22Rv1 (cell line): ENCODE data around the gene PLCB4.

Experiments used
- H3K27ac ChIP-seq: fragments of 450-650 bp; 2 replicates; pipeline ENCODE4 v1.5.1; 2017
- ZFX ChIP-seq: fragments of 450-650 bp; IDR thresholded peaks from 2 replicates; pipeline ENCODE4 v1.6.1; 2017; ENCODE audit warnings: antibody characterized with exemption, borderline replicate concordance
- TF ChIP-seq, protein P1 (sequence below): fragments of 450-650 bp; IDR thresholded peaks from 2 replicates; pipeline ENCODE4 v1.5.1; 2017; ENCODE audit warnings: mild to moderate bottlenecking

Gene PLCB4

DNA sequence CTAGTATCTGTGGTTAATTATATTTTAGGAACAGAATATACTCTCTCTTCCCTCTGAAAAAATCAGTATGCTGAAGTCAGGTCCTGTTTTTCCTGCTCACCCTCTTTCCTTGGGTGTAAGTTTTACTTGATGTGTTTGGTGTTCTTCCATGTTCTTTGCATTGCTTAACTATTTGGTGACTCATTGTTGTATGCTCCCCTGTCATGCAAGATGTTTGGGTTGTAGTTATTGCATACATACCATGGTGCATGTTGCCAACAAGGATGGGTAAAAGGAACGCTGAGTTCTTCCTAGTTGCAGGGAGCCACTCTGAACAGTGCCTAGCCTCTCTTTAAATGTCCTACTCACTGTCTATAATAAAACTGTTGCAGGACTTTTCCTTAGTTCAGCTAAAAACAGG lies 237.6 kb downstream of the PLCB4 start:
- peak overlapping the region; percentile 33 for H3K27ac ChIP-seq

DNA sequence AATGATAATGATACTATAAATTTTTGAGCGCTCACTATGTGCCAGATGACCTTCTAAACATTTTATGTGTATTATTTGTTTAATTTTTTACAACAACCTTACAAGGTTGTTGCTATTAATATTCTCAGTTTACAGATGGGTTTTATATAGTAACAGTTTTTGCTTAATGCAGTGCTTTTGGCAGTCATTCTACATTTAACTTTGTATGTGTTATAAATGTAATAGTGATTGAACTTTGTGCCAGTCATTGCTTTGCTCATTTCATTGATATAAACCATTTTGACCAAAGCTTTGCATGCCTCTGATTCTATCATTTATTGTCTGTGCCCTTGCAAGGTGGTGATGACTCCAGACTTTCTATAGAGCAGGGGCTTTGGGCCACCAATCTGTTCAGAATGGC lies 239.2 kb downstream of the PLCB4 start:
- TF ChIP-seq, protein P1, sequence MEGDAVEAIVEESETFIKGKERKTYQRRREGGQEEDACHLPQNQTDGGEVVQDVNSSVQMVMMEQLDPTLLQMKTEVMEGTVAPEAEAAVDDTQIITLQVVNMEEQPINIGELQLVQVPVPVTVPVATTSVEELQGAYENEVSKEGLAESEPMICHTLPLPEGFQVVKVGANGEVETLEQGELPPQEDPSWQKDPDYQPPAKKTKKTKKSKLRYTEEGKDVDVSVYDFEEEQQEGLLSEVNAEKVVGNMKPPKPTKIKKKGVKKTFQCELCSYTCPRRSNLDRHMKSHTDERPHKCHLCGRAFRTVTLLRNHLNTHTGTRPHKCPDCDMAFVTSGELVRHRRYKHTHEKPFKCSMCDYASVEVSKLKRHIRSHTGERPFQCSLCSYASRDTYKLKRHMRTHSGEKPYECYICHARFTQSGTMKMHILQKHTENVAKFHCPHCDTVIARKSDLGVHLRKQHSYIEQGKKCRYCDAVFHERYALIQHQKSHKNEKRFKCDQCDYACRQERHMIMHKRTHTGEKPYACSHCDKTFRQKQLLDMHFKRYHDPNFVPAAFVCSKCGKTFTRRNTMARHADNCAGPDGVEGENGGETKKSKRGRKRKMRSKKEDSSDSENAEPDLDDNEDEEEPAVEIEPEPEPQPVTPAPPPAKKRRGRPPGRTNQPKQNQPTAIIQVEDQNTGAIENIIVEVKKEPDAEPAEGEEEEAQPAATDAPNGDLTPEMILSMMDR = no peak
- no peak for TF ChIP-seq ZFX
- H3K27ac ChIP-seq = no peak overlapping the region

More for the DNA sequence above, 237.6 kb downstream of the PLCB4 start:
- TF ChIP-seq, protein P1 = no peak
- no peak for TF ChIP-seq ZFX

DNA sequence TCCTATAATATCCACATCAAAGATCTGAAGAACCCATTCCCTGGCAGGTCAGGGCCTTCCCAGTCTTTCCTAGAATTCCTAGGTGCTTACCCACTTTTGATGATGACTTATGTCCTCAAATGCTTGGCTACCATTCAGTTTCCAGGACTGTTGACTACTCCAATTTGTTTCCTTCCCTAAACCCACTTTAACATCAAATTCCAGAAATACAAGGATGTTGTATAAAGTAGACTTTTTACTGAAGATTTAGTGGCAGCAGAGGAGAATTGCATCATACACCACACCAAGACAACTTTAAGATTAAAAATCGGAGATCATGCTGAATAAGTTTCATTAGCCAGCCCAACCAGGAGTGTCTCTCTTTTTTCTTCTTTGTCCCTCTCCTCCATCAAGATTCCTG lies 242.2 kb downstream of the PLCB4 start:
- H3K27ac ChIP-seq = no peak overlapping the region
- TF ChIP-seq ZFX = no peak
- TF ChIP-seq, protein P1 = no peak

DNA sequence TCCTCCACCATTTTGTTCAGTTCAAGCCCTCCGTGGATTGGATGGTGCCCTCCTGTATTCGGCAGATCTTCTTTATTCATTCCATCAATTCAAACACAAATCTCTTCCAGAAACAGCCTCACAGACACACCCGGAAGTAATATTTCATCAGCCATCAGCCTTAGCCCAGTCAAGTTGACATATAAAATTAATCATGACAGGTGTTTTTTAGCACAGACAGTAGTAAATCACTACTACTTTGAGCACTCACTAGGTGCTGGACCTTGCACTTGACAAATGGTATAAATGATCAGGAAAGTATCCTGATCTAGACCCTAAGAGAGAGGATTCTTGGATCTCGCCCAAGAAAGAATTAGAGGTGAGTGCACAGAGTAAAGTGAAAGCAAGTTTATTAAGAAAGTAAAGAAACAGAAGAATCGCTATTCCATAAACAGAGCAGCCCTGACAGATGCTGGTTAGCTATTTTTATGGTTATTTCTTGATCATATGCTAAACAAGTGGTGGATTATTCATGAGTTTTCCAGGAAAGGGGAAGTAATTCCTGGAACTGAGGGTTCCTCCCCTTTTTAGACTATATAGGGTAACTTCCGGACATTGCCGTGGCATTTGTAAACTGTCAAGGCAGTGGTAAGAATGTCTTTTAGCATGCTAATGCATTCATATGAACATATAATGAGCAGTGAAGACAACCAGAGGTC lies 250.9 kb downstream of the PLCB4 start:
- TF ChIP-seq, protein P1 = no peak
- no peak for TF ChIP-seq ZFX
- no peak overlapping the region for H3K27ac ChIP-seq

DNA sequence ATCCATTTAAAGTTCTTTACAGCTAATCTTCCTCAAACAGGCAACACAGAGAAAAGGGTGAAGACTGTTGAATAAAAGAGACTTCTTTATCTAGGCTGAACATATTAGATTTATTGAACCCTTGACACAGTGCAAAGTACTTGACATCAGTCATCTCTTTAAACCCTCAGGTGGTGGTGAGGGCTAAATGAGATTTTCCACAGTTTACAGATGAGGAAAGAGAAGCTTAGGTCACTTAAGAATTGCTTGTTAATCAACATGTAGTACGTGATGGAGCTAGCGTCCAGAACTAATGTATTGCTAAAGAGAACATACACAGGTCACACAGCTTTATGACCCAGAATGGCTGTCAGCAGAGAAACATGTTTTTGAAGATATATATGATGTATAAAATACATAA lies 252.1 kb downstream of the PLCB4 start:
- H3K27ac ChIP-seq = no peak overlapping the region
- TF ChIP-seq, protein P1 = no peak

DNA sequence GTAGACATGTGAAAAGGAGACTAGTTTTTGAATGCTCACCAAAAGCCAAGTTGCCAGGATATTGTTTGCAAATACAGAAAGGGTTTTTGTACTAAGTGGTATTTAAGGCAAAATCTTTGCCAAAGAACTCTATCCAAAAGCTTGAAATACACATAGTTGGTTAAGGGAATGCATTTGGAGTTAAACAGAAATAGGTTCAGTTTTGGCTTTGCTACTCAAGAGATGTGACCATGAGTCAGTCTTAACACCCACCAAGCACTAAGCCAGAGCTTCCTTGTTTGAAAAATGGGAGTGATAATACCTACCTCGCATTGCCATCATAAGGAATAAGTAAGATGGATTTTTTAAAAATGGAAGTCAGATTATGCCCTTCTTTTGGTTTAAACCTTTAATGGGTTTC lies 253.8 kb downstream of the PLCB4 start:
- TF ChIP-seq, protein P1 = no peak
- no peak for TF ChIP-seq ZFX

DNA sequence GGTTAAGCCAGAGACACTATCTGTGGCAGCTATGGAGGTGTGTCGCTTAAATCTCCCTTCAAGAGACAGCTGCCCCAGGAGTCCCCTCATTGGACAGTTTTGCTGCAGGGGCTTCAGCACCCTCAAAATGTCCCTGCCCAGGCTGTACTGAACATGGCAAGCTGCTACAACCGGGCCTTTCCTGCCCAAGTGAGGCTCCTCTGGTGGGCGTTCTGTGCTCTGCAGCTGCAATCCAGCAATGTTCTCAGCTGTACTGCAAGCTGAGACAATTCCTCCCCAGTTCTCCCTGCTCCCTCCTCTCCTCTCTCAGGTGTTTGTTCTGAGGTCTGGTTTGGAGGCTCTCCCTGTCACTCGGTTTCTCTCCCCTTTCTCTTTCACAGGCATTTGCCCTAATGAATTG lies 254.7 kb downstream of the PLCB4 start:
- no peak overlapping the region for H3K27ac ChIP-seq
- no peak for TF ChIP-seq ZFX
- TF ChIP-seq, protein P1 = peak; percentile 29; the same call in 1 of the 2 replicates

More for the DNA sequence above, 253.8 kb downstream of the PLCB4 start:
- no peak overlapping the region for H3K27ac ChIP-seq
